GM23338 (cell line): Measurements from ENCODE around the gene UNC5C. TPM values are rescaled to one million over a fixed set of nuclear protein-coding genes. Genes with fewer than 3 reads are reported as not detected.
A peak's percentile ranks its signal among the peaks of the same experiment; 100 is the strongest.

ENCODE experiments used
- ATAC-seq: fragments of 200-7000 bp; cut with Tn5 transposase; 3 replicates; pipeline ENCODE4 v1.9.1; 2020
- DNase-seq: peaks from one replicate; pipeline ENCODE4 v3.0.0-alpha.2; 2015; ENCODE audit warnings: low spot score
- H2AFZ ChIP-seq: fragments of 200-600 bp; sonication (generic); 2 replicates; pipeline ENCODE4 v1.8.0; 2016; ENCODE audit warnings: antibody characterized with exemption, mild to moderate bottlenecking, moderate library complexity
- H3F3A ChIP-seq: fragments of 200-600 bp; sonication (generic); replicated peaks from 2 replicates; pipeline ENCODE4 v1.8.0; 2017; ENCODE audit warnings: antibody characterized with exemption, mixed run types, low read depth
- H3K27ac ChIP-seq: fragments of 200-600 bp; sonication (generic); 2 replicates; pipeline ENCODE4 v1.6.1; 2016; ENCODE audit warnings: low read depth
- H3K27me3 ChIP-seq: fragments of 200-600 bp; sonication (generic); 2 replicates; pipeline ENCODE4 v1.8.0; 2016; ENCODE audit warnings: mild to moderate bottlenecking, mixed run types, moderate library complexity; ENCODE audit not compliant: insufficient read depth
- H3K36me3 ChIP-seq: fragments of 200-600 bp; sonication (generic); 2 replicates; pipeline ENCODE4 v1.8.0; 2016; ENCODE audit warnings: mild to moderate bottlenecking; ENCODE audit not compliant: insufficient read depth
- H3K4me1 ChIP-seq: fragments of 200-600 bp; sonication (generic); 2 replicates; pipeline ENCODE4 v1.8.0; 2016; ENCODE audit warnings: mild to moderate bottlenecking, moderate library complexity; ENCODE audit not compliant: insufficient read depth
- H3K4me2 ChIP-seq: fragments of 200-600 bp; sonication (generic); 2 replicates; pipeline ENCODE4 v1.7.1; 2017; ENCODE audit warnings: mixed run types
- H3K4me3 ChIP-seq: fragments of 200-600 bp; sonication (generic); 2 replicates; pipeline ENCODE4 v1.6.1; 2016; ENCODE audit warnings: mixed run types
- H3K79me2 ChIP-seq: fragments of 200-600 bp; sonication (generic); replicated peaks from 2 replicates; pipeline ENCODE4 v1.8.0; 2017; ENCODE audit warnings: mild to moderate bottlenecking; ENCODE audit not compliant: insufficient read depth
- H3K9me2 ChIP-seq: fragments of 200-600 bp; sonication (generic); 2 replicates; pipeline ENCODE4 v1.8.0; 2017; ENCODE audit not compliant: insufficient read depth
- H4K20me1 ChIP-seq: fragments of 200-600 bp; sonication (generic); replicated peaks from 2 replicates; pipeline ENCODE4 v1.8.0; 2017; ENCODE audit warnings: mild to moderate bottlenecking; ENCODE audit not compliant: insufficient read depth
- H3K27ac Mint-ChIP-seq: 2 replicates; pipeline ENCODE4 v1.8.0; 2020; ENCODE audit warnings: inconsistent platforms, mild to moderate bottlenecking, moderate library complexity, mixed read lengths
- H3K27me3 Mint-ChIP-seq: 3 replicates; pipeline ENCODE4 v1.8.0; 2022; ENCODE audit warnings: low read depth, mild to moderate bottlenecking, moderate library complexity, mixed read lengths, inconsistent platforms; ENCODE audit not compliant: insufficient read depth, poor library complexity
- H3K36me3 Mint-ChIP-seq: 3 replicates; pipeline ENCODE4 v1.8.0; 2021; ENCODE audit warnings: low read depth, mild to moderate bottlenecking, inconsistent platforms, moderate library complexity, mixed read lengths
- H3K4me1 Mint-ChIP-seq: 3 replicates; pipeline ENCODE4 v1.8.0; 2020; ENCODE audit warnings: mild to moderate bottlenecking, inconsistent platforms, mixed read lengths
- H3K4me3 Mint-ChIP-seq: 3 replicates; pipeline ENCODE4 v1.8.0; 2021; ENCODE audit warnings: moderate library complexity, mild to moderate bottlenecking, inconsistent platforms, mixed read lengths
- H3K9me3 Mint-ChIP-seq: 3 replicates; pipeline ENCODE4 v1.8.0; 2020; ENCODE audit warnings: moderate library complexity, mild to moderate bottlenecking, inconsistent platforms, mixed read lengths
- JUNB ChIP-seq: IDR thresholded peaks from one replicate; pipeline ENCODE4 v1.6.1; 2016; ENCODE audit warnings: antibody characterized with exemption; ENCODE audit not compliant: unreplicated experiment
- ZNF114 ChIP-seq: fragments of 250-450 bp; sonication (Bioruptor Pico); IDR thresholded peaks from 2 replicates; pipeline ENCODE4 v1.5.0; 2020; ENCODE audit warnings: mild to moderate bottlenecking, moderate library complexity
- polyA plus RNA-seq: library from polyadenylated mRNA; unstranded; fragments of >200 nt; fragmentation: Nextera tagmentation; extraction: Ambion mirVana; gene quantifications from 2 replicates; pipeline ENCODE4 v1.2.1, GENCODE V29; 2016
- total RNA-seq: library from RNA; depleted of rRNA; stranded (reverse); fragments of >200 nt; shearing (Covaris generic); gene quantifications from 2 replicates; pipeline ENCODE4 v1.2.3, GENCODE V29; 2014
- TF ChIP-seq, protein P1 (sequence below): IDR thresholded peaks from 2 replicates; pipeline ENCODE4 v1.6.1; 2016; ENCODE audit warnings: antibody characterized with exemption

The UNC5C gene
- total and polyA plus RNA-seq, 2 experiments from 2014 or later, result 0.08 to 0.21 TPM

GRCh38 chr4:95193391-95194224 lies 355.2 kb downstream of the UNC5C start:
- Histone ChIP-seq H3K4me1 (no peaks in the 10 kb centered on the region), H4K20me1 (no peaks in the 10 kb centered on the region; the same call in 1 of the 2 replicates), H3K27ac (no peak overlapping the region), H3K4me3 (no peak overlapping the region), H3K27me3 (no peaks in the 10 kb centered on the region), H3F3A (no peaks in the 10 kb centered on the region), H2AFZ (no peak overlapping the region), H3K79me2 (no peaks in the 10 kb centered on the region), H3K36me3 (no peaks in the 10 kb centered on the region), H3K4me2 (no peak overlapping the region), H3K9me2 (0 out of 2 replicates have a peak, but pooled peaks cover 4% of the 10 kb centered on the region)
- peaks cover 12% of the 10 kb centered on the region for H3K27me3 Mint-ChIP-seq
- no peak overlapping the region for H3K27ac Mint-ChIP-seq
- ATAC-seq (peak; percentile 26; the same call in 1 of the 3 replicates), DNase-seq (no peak)
- H3K36me3 Mint-ChIP-seq, result no peaks in the 10 kb centered on the region
- no peaks in the 10 kb centered on the region for H3K9me3 Mint-ChIP-seq
- peaks cover 2% of the 10 kb centered on the region for H3K4me1 Mint-ChIP-seq
- no peak overlapping the region for H3K4me3 Mint-ChIP-seq
- no peak for TF ChIP-seq JUNB

- no peak overlapping the region for H3K27ac Mint-ChIP-seq
- DNase-seq, result no peak
Observed at GRCh38 chr4:95191537-95191936, 357.2 kb downstream of the UNC5C start.

DNA sequence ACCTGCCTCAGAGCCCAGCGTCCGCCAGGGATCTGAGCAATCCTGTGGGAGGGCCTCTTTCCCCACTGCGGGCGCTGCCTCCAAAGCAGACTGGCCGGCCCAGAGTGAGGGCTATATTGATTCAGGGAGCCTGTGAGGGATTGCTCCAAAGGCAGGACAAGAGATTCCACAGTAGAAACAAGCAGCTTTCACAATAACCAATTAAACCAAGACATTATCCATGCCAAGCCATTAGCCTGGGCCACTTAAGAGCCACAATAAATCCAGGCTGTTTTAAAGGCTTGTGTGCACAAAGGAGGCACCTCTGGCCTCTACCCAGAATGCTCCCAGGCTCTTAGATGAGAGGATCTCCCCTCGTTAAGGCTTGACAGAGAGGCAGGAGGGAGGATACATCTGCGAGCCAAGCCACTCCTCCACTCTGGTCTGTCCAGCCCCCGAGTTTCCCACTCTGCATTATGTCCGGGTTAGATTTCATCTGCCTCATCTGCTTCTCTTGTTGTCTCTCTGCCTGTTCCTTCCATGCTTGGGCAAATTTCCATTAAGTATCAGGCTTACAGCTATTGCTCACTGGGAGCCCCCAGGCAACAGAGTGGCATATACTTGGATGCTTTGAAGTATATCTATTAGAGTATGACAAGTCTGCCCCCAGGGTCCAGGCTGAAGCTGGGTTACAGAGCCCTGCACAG lies 357.9 kb downstream of the UNC5C start:
- H3K27ac ChIP-seq, result no peak overlapping the region
- Mint-ChIP-seq H3K36me3 (no peaks in the 10 kb centered on the region), H3K4me3 (no peak overlapping the region), H3K27me3 (peaks cover 12% of the 10 kb centered on the region), H3K4me1 (peaks cover 6% of the 10 kb centered on the region), H3K27ac (no peak overlapping the region), H3K9me3 (no peaks in the 10 kb centered on the region)
- H2AFZ ChIP-seq, result 0 out of 2 replicates have a peak overlapping the region, but pooled peaks have one; percentile 18
- no peak for TF ChIP-seq JUNB
- no peaks in the 10 kb centered on the region for H3F3A ChIP-seq
- no peaks in the 10 kb centered on the region for H3K9me2 ChIP-seq
- H3K4me2 ChIP-seq, result no peak overlapping the region
- H3K4me3 ChIP-seq, result no peak overlapping the region
- H3K4me1 ChIP-seq, result no peaks in the 10 kb centered on the region
- DNase-seq, result no peak
- no peaks in the 10 kb centered on the region for H3K36me3 ChIP-seq
- no peaks in the 10 kb centered on the region for H3K27me3 ChIP-seq
- H4K20me1 ChIP-seq, result no peaks in the 10 kb centered on the region; the same call in 1 of the 2 replicates
- no peaks in the 10 kb centered on the region for H3K79me2 ChIP-seq
- peak; percentile 39; the same call in 1 of the 3 replicates for ATAC-seq

More at GRCh38 chr4:95191537-95191936, 357.2 kb downstream of the UNC5C start:
- H3K9me2 ChIP-seq, result no peaks in the 10 kb centered on the region
- H4K20me1 ChIP-seq, result no peaks in the 10 kb centered on the region; the same call in 1 of the 2 replicates
- H3K79me2 ChIP-seq, result no peaks in the 10 kb centered on the region
- TF ChIP-seq, protein P1, sequence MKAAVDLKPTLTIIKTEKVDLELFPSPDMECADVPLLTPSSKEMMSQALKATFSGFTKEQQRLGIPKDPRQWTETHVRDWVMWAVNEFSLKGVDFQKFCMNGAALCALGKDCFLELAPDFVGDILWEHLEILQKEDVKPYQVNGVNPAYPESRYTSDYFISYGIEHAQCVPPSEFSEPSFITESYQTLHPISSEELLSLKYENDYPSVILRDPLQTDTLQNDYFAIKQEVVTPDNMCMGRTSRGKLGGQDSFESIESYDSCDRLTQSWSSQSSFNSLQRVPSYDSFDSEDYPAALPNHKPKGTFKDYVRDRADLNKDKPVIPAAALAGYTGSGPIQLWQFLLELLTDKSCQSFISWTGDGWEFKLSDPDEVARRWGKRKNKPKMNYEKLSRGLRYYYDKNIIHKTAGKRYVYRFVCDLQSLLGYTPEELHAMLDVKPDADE, result no peak
- no peak for TF ChIP-seq ZNF114
- ATAC-seq, result no peak
- Mint-ChIP-seq H3K36me3 (no peaks in the 10 kb centered on the region), H3K4me1 (peaks cover 6% of the 10 kb centered on the region), H3K4me3 (no peak overlapping the region), H3K9me3 (no peaks in the 10 kb centered on the region), H3K27me3 (peaks cover 12% of the 10 kb centered on the region)
- H3K4me3 ChIP-seq, result no peak overlapping the region
- no peaks in the 10 kb centered on the region for H3K4me1 ChIP-seq
- H2AFZ ChIP-seq, result no peak overlapping the region
- H3K4me2 ChIP-seq, result no peak overlapping the region
- no peaks in the 10 kb centered on the region for H3K27me3 ChIP-seq
- no peaks in the 10 kb centered on the region for H3F3A ChIP-seq
- no peak overlapping the region for H3K27ac ChIP-seq
- H3K36me3 ChIP-seq, result no peaks in the 10 kb centered on the region
